HCT116 (cell line): ENCODE measurements around the gene TOX3. TPM values are rescaled to one million over a fixed set of nuclear protein-coding genes. Genes with fewer than 3 reads are reported as not detected.

Experiments
- ATAC-seq: fragments of 200-7000 bp; cut with Tn5 transposase; 2 replicates; pipeline ENCODE4 v1.9.1; 2020; ENCODE audit warnings: mild to moderate bottlenecking, moderate library complexity
- BruUV-seq: library from RNA; stranded (reverse); fragments of 400-500 nt; replicated peaks from 2 replicates; lab custom pipeline; 2021; lab: Mats Ljungman, UMichigan
- CTCF ChIA-PET: fragments of 300-600 bp; sonication (Branson Sonifier 250); formaldehyde crosslinking; loops from one replicate; lab custom pipeline; 2021; ENCODE audit warnings: antibody characterized with exemption; lab: Charles Lee
- POLR2A ChIA-PET: fragments of 300-600, 350-600 bp; sonication (Branson Sonifier 250); formaldehyde crosslinking; loops from one replicate; lab custom pipeline; 2021; ENCODE audit warnings: antibody characterized with exemption; lab: Charles Lee
- RAD21 ChIA-PET, 2 experiments: fragments of 300-600 bp; sonication (Branson Sonifier 250); formaldehyde crosslinking; loops; one replicate each; lab custom pipeline; 2023; ENCODE audit warnings: low total read pairs in 2 of 2; ENCODE audit not compliant: uncharacterized antibody in 2 of 2, unreplicated experiment in 2 of 2, low non-redundant PET in 1 of 2; lab: Charles Lee
- DNase-seq: peaks from one replicate; pipeline ENCODE4 v3.0.0-alpha.2; 2010; ENCODE audit warnings: low read depth, low spot score
- H2AFZ ChIP-seq: fragments of 200-600 bp; shearing (Covaris generic), sonication (generic); 2 replicates; pipeline ENCODE4 v1.6.1; 2017; ENCODE audit warnings: low read depth, mixed run types, mixed read lengths, antibody characterized with exemption, low read length; ENCODE audit not compliant: poor library complexity, severe bottlenecking
- H3K27ac ChIP-seq: 2 replicates; pipeline ENCODE4 v1.5.1; 2012; ENCODE audit warnings: low read depth, low read length
- H3K27me3 ChIP-seq: fragments of 200-600 bp; sonication (generic); 2 replicates; pipeline ENCODE4 v1.6.1; 2016; ENCODE audit warnings: mixed run types, low read length, mixed read lengths; ENCODE audit not compliant: insufficient read depth
- H3K36me3 ChIP-seq, 2 experiments: fragments of 200-500 bp in 1 of 2; fragments of 200-600 bp in 1 of 2; sonication (Bioruptor generic) in 1 of 2; sonication (generic) in 1 of 2; 2 replicates each; pipeline versions ENCODE4 v1.5.1 to v1.6.1; 2014 to 2016; ENCODE audit warnings: low read length in 2 of 2, inconsistent platforms in 1 of 2, mixed read lengths in 1 of 2, mixed run types in 1 of 2; ENCODE audit not compliant: insufficient read depth in 2 of 2, control insufficient read depth in 1 of 2
- H3K4me1 ChIP-seq, 2 experiments: fragments of 200-600 bp in 1 of 2; sonication (generic) in 1 of 2; 2 replicates each; pipeline versions ENCODE4 v1.5.1 to v1.6.1; 2012 to 2017; ENCODE audit warnings: low read length in 2 of 2, inconsistent platforms in 1 of 2, mild to moderate bottlenecking in 1 of 2, mixed read lengths in 1 of 2, mixed run types in 1 of 2, moderate library complexity in 1 of 2; ENCODE audit not compliant: insufficient read depth in 2 of 2, control insufficient read depth in 1 of 2
- H3K4me2 ChIP-seq: fragments of 200-600 bp; sonication (generic); 2 replicates; pipeline ENCODE4 v1.6.1; 2017; ENCODE audit warnings: mixed run types, low read length, mixed read lengths
- H3K4me3 ChIP-seq, 2 experiments: fragments of 200-600 bp in 1 of 2; sonication (generic) in 1 of 2; replicated peaks in 1 of 2; 2 replicates each; pipeline ENCODE4 v1.5.1; 2011 to 2016; ENCODE audit warnings: low read length in 2 of 2, control low read depth in 1 of 2, low read depth in 1 of 2, mild to moderate bottlenecking in 1 of 2, mixed read lengths in 1 of 2, mixed run types in 1 of 2
- H3K79me2 ChIP-seq: fragments of 200-600 bp; sonication (generic); 2 replicates; pipeline ENCODE4 v1.6.1; 2017; ENCODE audit warnings: mild to moderate bottlenecking, mixed run types, low read length, moderate library complexity, mixed read lengths; ENCODE audit not compliant: insufficient read depth
- H3K9ac ChIP-seq: fragments of 200-600 bp; sonication (generic); 2 replicates; pipeline ENCODE4 v1.6.1; 2016; ENCODE audit warnings: low read length, mixed read lengths
- H3K9me2 ChIP-seq: fragments of 200-600 bp; sonication (generic), shearing (Covaris generic); 2 replicates; pipeline ENCODE4 v1.6.1; 2017; ENCODE audit warnings: mixed run types, mild to moderate bottlenecking, moderate library complexity; ENCODE audit not compliant: insufficient read depth
- H3K9me3 ChIP-seq, 2 experiments: fragments of 200-500 bp in 1 of 2; fragments of 200-600 bp in 1 of 2; sonication (Bioruptor generic) in 1 of 2; sonication (generic) in 1 of 2; 2 replicates each; pipeline ENCODE4 v1.6.1; 2014 to 2017; ENCODE audit warnings: low read length in 2 of 2, mixed read lengths in 2 of 2, inconsistent platforms in 1 of 2, low read depth in 1 of 2, mild to moderate bottlenecking in 1 of 2, mixed run types in 1 of 2, moderate library complexity in 1 of 2; ENCODE audit not compliant: control insufficient read depth in 1 of 2, insufficient read depth in 1 of 2
- H4K20me1 ChIP-seq: fragments of 200-600 bp; sonication (generic), shearing (Covaris generic); 2 replicates; pipeline ENCODE4 v1.6.1; 2017; ENCODE audit warnings: mixed run types, mild to moderate bottlenecking, moderate library complexity; ENCODE audit not compliant: insufficient read depth
- CEBPB ChIP-seq: IDR thresholded peaks from 2 replicates; pipeline ENCODE4 v1.6.1; 2012; ENCODE audit warnings: low read depth
- EGR1 ChIP-seq: IDR thresholded peaks from 2 replicates; pipeline ENCODE4 v1.6.1; 2012; ENCODE audit warnings: low read depth
- ELF1 ChIP-seq: IDR thresholded peaks from 2 replicates; pipeline ENCODE4 v1.6.1; 2012; ENCODE audit warnings: low read depth, borderline replicate concordance
- EZH2 ChIP-seq: fragments of 200-600 bp; sonication (generic); IDR thresholded peaks from 2 replicates; pipeline ENCODE4 v1.6.1; 2017; ENCODE audit warnings: antibody characterized with exemption, mixed run types
- FOSL1 ChIP-seq: IDR thresholded peaks from 2 replicates; pipeline ENCODE4 v1.6.1; 2012; ENCODE audit warnings: low read depth
- JUND ChIP-seq: IDR thresholded peaks from 2 replicates; pipeline ENCODE4 v1.6.1; 2012
- MAX ChIP-seq: IDR thresholded peaks from 2 replicates; pipeline ENCODE4 v1.6.1; 2012
- POLR2AphosphoS5 ChIP-seq: IDR thresholded peaks from 2 replicates; pipeline ENCODE4 v1.6.1; 2011; ENCODE audit warnings: mild to moderate bottlenecking, low read depth, low read length, moderate library complexity
- SP1 ChIP-seq: IDR thresholded peaks from 2 replicates; pipeline ENCODE4 v1.6.1; 2012; ENCODE audit warnings: low read depth
- YY1 ChIP-seq: IDR thresholded peaks from 2 replicates; pipeline ENCODE4 v1.6.1; 2011; ENCODE audit warnings: low read length, low read depth, moderate library complexity, mild to moderate bottlenecking; ENCODE audit not compliant: insufficient replicate concordance; ENCODE audit errors: extremely low read depth
- ZFX ChIP-seq: fragments of 450-650 bp; IDR thresholded peaks from 2 replicates; pipeline ENCODE4 v1.6.1; 2017
- ZNF274 ChIP-seq: fragments of 200-500 bp; sonication (Bioruptor generic); IDR thresholded peaks from 2 replicates; pipeline ENCODE4 v1.6.1; 2014; ENCODE audit warnings: mild to moderate bottlenecking, low read depth, low read length, inconsistent platforms
- intact Hi-C: fragments of 100-400 bp; cut with micrococcal nuclease; formaldehyde crosslinking; loops from 2 replicates; pipeline ENCODE4 v1.10.0; 2022
- total RNA-seq: library from RNA; stranded (reverse); gene quantifications from one replicate; pipeline ENCODE4 v1.2.1, GENCODE V29; 2021; ENCODE audit not compliant: unreplicated experiment
- TF ChIP-seq, protein P1 (sequence below): IDR thresholded peaks from 2 replicates; pipeline ENCODE4 v1.6.1; 2011; ENCODE audit warnings: mild to moderate bottlenecking, low read length, moderate library complexity; ENCODE audit not compliant: insufficient replicate concordance; ENCODE audit errors: extremely low read depth
- TF ChIP-seq, protein P2 (sequence below): IDR thresholded peaks from 2 replicates; pipeline ENCODE4 v1.6.1; 2012; ENCODE audit warnings: low read depth
- TF ChIP-seq, protein P3 (sequence below), 3 experiments: fragments of 200-600 bp in 1 of 3; sonication (generic) in 1 of 3; IDR thresholded peaks in 2 of 3; conservative IDR thresholded peaks in 1 of 3; 2 replicates each; pipeline ENCODE4 v1.5.1; 2012 to 2017; ENCODE audit warnings: low read depth in 2 of 3, low read length in 2 of 3, antibody characterized with exemption in 1 of 3, borderline replicate concordance in 1 of 3, control low read depth in 1 of 3, mild to moderate bottlenecking in 1 of 3, mixed read lengths in 1 of 3, mixed run types in 1 of 3, moderate library complexity in 1 of 3; ENCODE audit not compliant: insufficient read depth in 1 of 3

TOX3 gene
- total RNA-seq, 1 experiment from 2014 or later, result not detected

DNA sequence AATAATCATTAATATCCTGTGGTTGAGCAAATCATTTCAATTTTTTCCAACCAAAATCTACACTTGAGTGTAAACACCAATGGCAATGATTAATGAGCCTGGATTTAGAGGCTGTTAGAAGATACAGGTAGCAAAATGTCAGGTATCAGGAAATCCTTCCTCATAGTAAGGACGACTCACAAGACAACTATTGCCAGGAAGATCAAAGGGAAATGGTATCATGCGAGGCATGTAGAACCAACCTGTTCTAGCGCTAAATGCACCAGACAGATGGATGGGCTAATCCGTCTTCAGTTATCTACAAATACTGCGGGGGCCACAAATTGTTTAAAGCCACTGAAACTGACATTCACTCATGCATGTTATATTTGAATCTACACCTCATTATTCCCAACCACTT lies 28.1 kb downstream of the TOX3 start (continued):
- TF ChIP-seq MAX, result no peak
- TF ChIP-seq JUND, result no peak
- TF ChIP-seq ZFX, result no peak
- TF ChIP-seq SP1, result no peak
- TF ChIP-seq EGR1, result no peak
- TF ChIP-seq CEBPB, result no peak
- no peak for TF ChIP-seq YY1
- TF ChIP-seq FOSL1, result no peak
- TF ChIP-seq, protein P1, sequence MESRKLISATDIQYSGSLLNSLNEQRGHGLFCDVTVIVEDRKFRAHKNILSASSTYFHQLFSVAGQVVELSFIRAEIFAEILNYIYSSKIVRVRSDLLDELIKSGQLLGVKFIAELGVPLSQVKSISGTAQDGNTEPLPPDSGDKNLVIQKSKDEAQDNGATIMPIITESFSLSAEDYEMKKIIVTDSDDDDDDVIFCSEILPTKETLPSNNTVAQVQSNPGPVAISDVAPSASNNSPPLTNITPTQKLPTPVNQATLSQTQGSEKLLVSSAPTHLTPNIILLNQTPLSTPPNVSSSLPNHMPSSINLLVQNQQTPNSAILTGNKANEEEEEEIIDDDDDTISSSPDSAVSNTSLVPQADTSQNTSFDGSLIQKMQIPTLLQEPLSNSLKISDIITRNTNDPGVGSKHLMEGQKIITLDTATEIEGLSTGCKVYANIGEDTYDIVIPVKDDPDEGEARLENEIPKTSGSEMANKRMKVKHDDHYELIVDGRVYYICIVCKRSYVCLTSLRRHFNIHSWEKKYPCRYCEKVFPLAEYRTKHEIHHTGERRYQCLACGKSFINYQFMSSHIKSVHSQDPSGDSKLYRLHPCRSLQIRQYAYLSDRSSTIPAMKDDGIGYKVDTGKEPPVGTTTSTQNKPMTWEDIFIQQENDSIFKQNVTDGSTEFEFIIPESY, result no peak
- no peak for TF ChIP-seq ZNF274

DNA sequence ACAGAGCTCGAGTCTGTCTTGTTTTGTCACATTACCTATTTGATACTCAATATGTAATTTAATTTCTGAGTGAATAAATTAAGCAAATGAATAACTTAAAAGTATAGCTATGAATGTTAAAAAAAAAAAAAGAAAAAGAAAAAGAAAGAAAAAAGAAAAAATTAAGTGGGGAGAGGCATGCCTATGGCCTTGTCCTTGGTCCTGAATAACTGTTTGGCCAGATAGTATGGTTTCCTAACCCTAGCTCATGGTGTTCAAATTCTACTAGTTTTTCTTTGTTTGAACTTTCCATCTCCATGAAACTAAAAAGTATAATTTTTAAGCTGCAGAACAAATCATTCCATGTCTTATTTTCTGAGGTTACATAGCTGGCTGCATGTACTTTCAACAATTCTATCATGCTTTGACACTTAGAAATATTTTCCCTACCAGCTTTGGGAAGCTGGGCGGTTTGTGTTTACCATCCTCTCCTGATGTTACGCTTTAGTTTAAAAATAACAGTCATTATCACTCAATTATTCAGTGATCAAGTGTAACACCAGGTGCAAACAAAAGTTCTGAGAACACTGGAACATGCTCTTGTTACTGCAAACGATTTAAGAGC lies 31.8 kb downstream of the TOX3 start:
- BruUV-seq, result no TSS peak
- CTCF ChIA-PET, result no interaction called here
- no peaks in the 10 kb centered on the region for H3K79me2 ChIP-seq
- H3K4me2 ChIP-seq, result no peak overlapping the region
- H3K36me3 ChIP-seq, result no peaks in the 10 kb centered on the region
- RAD21 ChIA-PET, result no interaction called here
- H3K4me1 ChIP-seq, result no peaks in the 10 kb centered on the region
- ATAC-seq (no peak), DNase-seq (no peak)
- no peaks in the 10 kb centered on the region for H3K9me2 ChIP-seq
- no peaks in the 10 kb centered on the region for H4K20me1 ChIP-seq
- no peak overlapping the region for H3K27ac ChIP-seq
- POLR2A ChIA-PET, result no interaction called here
- H2AFZ ChIP-seq, result no peak overlapping the region
- no peak overlapping the region for H3K4me3 ChIP-seq
- no peaks in the 10 kb centered on the region; a peak in 2 of 4 replicates for H3K9me3 ChIP-seq
- no peaks in the 10 kb centered on the region for H3K27me3 ChIP-seq
- intact Hi-C loops, result no loop called here
- H3K9ac ChIP-seq, result no peak overlapping the region
- TF ChIP-seq, protein P2, sequence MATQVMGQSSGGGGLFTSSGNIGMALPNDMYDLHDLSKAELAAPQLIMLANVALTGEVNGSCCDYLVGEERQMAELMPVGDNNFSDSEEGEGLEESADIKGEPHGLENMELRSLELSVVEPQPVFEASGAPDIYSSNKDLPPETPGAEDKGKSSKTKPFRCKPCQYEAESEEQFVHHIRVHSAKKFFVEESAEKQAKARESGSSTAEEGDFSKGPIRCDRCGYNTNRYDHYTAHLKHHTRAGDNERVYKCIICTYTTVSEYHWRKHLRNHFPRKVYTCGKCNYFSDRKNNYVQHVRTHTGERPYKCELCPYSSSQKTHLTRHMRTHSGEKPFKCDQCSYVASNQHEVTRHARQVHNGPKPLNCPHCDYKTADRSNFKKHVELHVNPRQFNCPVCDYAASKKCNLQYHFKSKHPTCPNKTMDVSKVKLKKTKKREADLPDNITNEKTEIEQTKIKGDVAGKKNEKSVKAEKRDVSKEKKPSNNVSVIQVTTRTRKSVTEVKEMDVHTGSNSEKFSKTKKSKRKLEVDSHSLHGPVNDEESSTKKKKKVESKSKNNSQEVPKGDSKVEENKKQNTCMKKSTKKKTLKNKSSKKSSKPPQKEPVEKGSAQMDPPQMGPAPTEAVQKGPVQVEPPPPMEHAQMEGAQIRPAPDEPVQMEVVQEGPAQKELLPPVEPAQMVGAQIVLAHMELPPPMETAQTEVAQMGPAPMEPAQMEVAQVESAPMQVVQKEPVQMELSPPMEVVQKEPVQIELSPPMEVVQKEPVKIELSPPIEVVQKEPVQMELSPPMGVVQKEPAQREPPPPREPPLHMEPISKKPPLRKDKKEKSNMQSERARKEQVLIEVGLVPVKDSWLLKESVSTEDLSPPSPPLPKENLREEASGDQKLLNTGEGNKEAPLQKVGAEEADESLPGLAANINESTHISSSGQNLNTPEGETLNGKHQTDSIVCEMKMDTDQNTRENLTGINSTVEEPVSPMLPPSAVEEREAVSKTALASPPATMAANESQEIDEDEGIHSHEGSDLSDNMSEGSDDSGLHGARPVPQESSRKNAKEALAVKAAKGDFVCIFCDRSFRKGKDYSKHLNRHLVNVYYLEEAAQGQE, result no peak
- no peak for TF ChIP-seq POLR2AphosphoS5
- TF ChIP-seq ELF1, result no peak
- TF ChIP-seq EZH2, result no peak
- TF ChIP-seq YY1, result no peak
- no peak for TF ChIP-seq JUND
- TF ChIP-seq, protein P1, result no peak
- TF ChIP-seq, protein P3, sequence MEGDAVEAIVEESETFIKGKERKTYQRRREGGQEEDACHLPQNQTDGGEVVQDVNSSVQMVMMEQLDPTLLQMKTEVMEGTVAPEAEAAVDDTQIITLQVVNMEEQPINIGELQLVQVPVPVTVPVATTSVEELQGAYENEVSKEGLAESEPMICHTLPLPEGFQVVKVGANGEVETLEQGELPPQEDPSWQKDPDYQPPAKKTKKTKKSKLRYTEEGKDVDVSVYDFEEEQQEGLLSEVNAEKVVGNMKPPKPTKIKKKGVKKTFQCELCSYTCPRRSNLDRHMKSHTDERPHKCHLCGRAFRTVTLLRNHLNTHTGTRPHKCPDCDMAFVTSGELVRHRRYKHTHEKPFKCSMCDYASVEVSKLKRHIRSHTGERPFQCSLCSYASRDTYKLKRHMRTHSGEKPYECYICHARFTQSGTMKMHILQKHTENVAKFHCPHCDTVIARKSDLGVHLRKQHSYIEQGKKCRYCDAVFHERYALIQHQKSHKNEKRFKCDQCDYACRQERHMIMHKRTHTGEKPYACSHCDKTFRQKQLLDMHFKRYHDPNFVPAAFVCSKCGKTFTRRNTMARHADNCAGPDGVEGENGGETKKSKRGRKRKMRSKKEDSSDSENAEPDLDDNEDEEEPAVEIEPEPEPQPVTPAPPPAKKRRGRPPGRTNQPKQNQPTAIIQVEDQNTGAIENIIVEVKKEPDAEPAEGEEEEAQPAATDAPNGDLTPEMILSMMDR (IDR thresholded peaks at IDR 0.05 in 2 of 3, conservative IDR thresholded peaks at IDR 0.05 in 1 of 3; ENCODE audit: borderline replicate concordance in 1 of 3, insufficient read depth in 1 of 3, low read depth in 2 of 3, low read length in 2 of 3), result no peak
